ENCODE results near the gene NTNG2.

DNA sequence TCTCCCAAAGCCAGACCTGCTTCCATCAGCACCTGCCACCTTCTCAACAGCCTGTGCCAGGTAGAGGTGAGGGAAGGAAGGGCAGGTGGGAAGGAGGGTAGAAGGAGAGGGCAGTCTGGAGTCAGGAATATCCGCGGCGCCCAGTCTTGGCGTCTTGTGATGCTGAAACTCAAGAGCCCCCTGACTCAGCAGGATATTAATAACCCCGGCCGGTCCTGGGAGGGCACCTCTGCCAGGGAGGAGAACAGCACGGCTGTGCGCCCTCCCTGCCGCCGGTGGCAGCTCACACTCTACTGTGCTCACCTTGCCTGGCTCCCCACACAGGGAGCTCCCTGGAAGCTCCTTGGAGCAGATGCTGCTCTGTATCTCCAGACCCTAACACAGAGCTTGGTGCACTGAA is 11.6 kb upstream of the NTNG2 start:
- TF ChIP-seq, protein P1, sequence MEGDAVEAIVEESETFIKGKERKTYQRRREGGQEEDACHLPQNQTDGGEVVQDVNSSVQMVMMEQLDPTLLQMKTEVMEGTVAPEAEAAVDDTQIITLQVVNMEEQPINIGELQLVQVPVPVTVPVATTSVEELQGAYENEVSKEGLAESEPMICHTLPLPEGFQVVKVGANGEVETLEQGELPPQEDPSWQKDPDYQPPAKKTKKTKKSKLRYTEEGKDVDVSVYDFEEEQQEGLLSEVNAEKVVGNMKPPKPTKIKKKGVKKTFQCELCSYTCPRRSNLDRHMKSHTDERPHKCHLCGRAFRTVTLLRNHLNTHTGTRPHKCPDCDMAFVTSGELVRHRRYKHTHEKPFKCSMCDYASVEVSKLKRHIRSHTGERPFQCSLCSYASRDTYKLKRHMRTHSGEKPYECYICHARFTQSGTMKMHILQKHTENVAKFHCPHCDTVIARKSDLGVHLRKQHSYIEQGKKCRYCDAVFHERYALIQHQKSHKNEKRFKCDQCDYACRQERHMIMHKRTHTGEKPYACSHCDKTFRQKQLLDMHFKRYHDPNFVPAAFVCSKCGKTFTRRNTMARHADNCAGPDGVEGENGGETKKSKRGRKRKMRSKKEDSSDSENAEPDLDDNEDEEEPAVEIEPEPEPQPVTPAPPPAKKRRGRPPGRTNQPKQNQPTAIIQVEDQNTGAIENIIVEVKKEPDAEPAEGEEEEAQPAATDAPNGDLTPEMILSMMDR (conservative IDR thresholded peaks at IDR 0.05 in 1 of 2, IDR thresholded peaks at IDR 0.05 in 1 of 2; ENCODE audit: low read depth in 1 of 2, low read length in 2 of 2) = no peak
- no peak for TF ChIP-seq EZH2 (IDR thresholded peaks at IDR 0.05; ENCODE audit: low read length, missing control alignments)
